ENCODE data around the gene SPHK1. TPM values are rescaled to one million over a fixed set of nuclear protein-coding genes. Genes with fewer than 3 reads are reported as not detected.

The SPHK1 gene
- total RNA-seq, 1 donor from 2014 or later: 16.0 TPM

DNA sequence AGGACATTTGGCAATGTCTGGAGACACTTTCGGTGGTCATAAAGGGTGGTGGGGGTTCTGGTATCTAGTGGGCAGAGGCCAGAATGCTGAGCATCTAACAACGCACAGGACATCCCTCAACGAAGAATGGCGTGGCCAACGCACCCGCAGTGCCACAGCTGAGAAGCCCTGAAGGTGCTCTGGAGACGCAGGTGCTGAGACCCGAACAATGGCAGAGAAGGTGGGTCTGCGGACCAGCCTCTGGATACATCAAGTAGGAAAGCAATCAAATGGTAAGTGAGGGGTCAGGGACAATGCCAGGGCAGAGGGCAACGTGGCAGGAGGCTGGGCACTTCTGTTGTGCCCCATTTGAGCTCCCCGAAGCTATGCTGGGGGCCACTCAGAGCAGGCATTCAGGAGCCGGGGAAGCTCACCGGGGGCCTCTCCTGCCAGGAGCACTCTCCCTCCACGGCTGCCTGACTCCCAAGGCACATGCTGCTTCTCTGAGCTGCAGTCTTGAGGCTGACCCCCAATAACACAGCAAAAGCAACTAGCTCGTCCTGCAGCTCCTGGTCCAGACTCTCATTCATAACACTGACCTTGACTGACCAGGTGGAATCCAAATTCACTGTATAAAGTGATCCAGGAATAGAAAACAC, 26.0 kb downstream of the SPHK1 start:
- H3K9me3 Mint-ChIP-seq: no peaks in the 10 kb centered on the region
- intact Hi-C loops (cut with micrococcal nuclease): no loop called here
- no peaks in the 10 kb centered on the region for H3K36me3 Mint-ChIP-seq (ENCODE audit: low read depth)
- no peak for DNase-seq (ENCODE audit: low spot score)
- no peak overlapping the region for H3K4me3 Mint-ChIP-seq (ENCODE audit: low read depth)
- no peak overlapping the region for H3K27ac Mint-ChIP-seq
- peaks cover 6% of the 10 kb centered on the region for H3K4me1 Mint-ChIP-seq (ENCODE audit: low read depth)
- H3K27me3 Mint-ChIP-seq (ENCODE audit: low read depth): no peaks in the 10 kb centered on the region

DNA sequence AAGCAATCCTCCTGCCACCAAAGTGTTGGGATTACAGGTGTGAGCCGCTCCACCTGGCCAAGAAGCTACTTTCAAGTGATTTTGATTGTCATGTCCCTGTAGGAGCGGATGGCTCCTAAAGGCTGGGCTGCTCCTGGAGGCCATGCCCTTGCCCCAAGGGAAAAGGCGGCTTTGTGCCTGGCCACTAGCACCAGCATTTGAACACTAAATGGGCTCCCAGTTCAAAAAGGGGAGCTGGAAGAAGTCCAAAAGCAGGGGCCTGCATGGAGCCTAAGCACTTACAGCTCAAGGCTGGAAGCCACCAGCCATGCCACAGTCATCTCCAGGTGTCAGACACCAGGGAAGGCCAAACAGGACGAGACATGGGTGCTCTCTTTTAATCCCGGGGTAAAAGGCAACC, 26.8 kb downstream of the SPHK1 start:
- peaks cover 6% of the 10 kb centered on the region for H3K4me1 Mint-ChIP-seq (ENCODE audit: low read depth)
- no peak for DNase-seq (ENCODE audit: low spot score)
- H3K36me3 Mint-ChIP-seq (ENCODE audit: low read depth): no peaks in the 10 kb centered on the region
- no peak overlapping the region for H3K4me3 Mint-ChIP-seq (ENCODE audit: low read depth)
- intact Hi-C loops (cut with micrococcal nuclease): no loop called here
- no peaks in the 10 kb centered on the region for H3K9me3 Mint-ChIP-seq
- no peaks in the 10 kb centered on the region for H3K27me3 Mint-ChIP-seq (ENCODE audit: low read depth)
- no peak overlapping the region for H3K27ac Mint-ChIP-seq

DNA sequence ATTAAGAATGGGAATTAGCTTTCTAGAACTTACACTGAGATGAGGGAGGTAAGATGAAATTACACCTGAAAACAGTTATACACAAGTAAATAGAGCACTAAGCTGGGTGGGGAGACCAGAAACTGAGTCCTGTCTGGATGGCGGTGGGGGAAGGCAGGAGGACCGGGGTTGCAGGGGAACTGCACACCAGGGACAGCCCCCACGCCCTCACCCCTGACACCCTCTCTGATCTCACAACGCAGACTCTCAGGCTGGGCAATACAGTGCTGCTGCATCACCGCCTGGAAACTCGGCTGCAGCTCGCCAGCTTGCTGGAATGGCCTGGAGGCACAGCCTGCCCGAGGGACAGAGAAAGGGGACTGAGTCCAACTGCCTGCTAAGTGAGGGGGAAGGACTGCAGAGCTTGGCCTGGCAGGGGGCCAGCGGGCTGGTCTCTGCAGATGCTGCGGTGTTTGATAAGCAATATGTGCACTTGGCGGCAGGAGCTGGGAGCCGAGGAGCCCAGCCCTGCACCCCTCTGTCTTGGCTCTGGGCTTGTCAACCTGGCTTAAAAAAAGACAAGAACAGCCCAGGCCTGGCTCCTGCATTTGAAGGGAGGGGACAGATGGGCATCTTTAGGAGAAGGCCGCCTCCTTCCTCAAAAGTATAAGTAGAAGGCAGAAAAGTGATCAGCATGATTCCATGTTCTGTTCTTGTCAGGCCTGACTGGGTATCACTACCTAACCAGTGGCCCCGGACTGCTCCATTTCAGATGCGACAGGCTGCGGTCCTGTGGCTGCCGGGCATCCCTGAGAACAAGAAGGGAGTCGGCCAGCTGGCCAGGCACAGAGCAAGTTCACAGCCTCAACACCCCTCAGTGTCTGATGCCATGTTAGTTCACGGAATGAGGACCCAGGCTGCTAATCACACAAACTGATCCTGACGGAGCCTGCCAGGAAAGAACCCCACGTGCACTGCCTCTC, 30.2 kb downstream of the SPHK1 start:
- intact Hi-C loops (cut with micrococcal nuclease): no loop called here
- Mint-ChIP-seq H3K27ac (no peak overlapping the region), H3K36me3 (ENCODE audit: low read depth) (peaks cover 3% of the 10 kb centered on the region), H3K9me3 (no peaks in the 10 kb centered on the region), H3K27me3 (ENCODE audit: low read depth) (no peaks in the 10 kb centered on the region), H3K4me3 (ENCODE audit: low read depth) (no peak overlapping the region), H3K4me1 (ENCODE audit: low read depth) (peaks cover 3% of the 10 kb centered on the region)
- DNase-seq (ENCODE audit: low spot score): no peak

DNA sequence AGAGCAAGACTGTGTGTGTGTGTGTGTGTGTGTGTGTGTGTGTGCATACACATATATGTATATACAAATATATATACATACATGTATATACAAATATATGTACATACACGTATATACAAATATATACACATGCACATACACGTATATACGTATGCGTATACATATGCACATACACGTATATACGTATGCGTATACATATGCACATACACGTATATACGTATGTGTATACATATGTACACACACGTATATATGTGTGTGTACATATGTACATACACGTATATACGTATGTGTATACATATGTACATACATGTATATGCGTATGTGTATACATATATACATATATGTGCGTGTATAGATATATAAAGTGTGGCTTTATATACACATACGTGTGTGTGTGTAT, 31.4 kb downstream of the SPHK1 start:
- Mint-ChIP-seq H3K27ac (no peak overlapping the region), H3K36me3 (ENCODE audit: low read depth) (peaks cover 3% of the 10 kb centered on the region), H3K9me3 (no peaks in the 10 kb centered on the region), H3K4me1 (ENCODE audit: low read depth) (peaks cover 1% of the 10 kb centered on the region), H3K4me3 (ENCODE audit: low read depth) (no peak overlapping the region), H3K27me3 (ENCODE audit: low read depth) (no peaks in the 10 kb centered on the region)
- intact Hi-C loops (cut with micrococcal nuclease): no loop called here
- DNase-seq (ENCODE audit: low spot score): no peak

DNA sequence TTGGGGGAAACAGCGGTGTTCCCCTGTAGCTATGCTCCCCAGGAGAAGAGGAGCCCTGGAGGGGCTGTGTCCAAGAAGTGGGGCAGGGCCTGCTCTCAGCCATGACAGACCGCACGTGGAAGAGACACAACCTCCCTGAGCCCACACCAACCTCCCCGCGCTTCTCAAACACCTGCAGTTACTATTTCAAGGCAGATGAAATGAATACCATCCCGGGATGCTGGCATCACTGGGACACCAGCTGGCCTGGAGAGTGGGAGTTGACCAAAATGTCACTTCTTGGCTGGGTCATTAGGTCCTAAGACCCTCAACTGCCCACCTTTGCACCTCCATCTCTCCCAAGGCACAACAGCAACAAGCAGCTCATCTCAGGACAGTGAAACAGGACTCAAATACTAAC, 32.0 kb downstream of the SPHK1 start:
- DNase-seq (ENCODE audit: low spot score): no peak
- intact Hi-C loops (cut with micrococcal nuclease): no loop called here

DNA sequence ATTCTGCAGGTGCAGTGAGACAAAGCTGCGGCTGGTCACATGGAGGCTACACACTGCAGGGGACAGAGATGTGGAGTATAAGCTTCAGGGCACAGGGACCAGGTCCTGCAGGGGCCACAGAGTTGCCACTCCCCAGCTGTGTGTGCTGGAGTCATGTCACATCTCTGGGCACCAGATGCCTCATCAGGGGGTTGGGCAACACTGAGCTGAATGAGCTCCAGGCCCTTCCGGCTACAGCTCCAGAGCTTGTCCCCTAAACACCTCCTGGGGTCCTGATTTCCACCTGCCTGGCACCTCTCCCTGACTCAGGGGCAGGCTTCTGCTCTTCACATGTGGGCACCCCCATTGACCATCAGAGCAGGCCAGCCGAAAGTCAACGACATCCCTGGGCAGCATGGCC, 32.5 kb downstream of the SPHK1 start:
- H3K27ac Mint-ChIP-seq: no peak overlapping the region
- no peaks in the 10 kb centered on the region for H3K27me3 Mint-ChIP-seq (ENCODE audit: low read depth)
- DNase-seq (ENCODE audit: low spot score): no peak
- H3K9me3 Mint-ChIP-seq: no peaks in the 10 kb centered on the region
- H3K4me3 Mint-ChIP-seq (ENCODE audit: low read depth): no peak overlapping the region
- peaks cover 1% of the 10 kb centered on the region for H3K4me1 Mint-ChIP-seq (ENCODE audit: low read depth)
- intact Hi-C loops (cut with micrococcal nuclease): no loop called here
- H3K36me3 Mint-ChIP-seq (ENCODE audit: low read depth): peaks cover 3% of the 10 kb centered on the region

More for the DNA sequence above, 32.0 kb downstream of the SPHK1 start:
- Mint-ChIP-seq H3K27me3 (ENCODE audit: low read depth) (no peaks in the 10 kb centered on the region), H3K27ac (no peak overlapping the region), H3K36me3 (ENCODE audit: low read depth) (peaks cover 3% of the 10 kb centered on the region), H3K9me3 (no peaks in the 10 kb centered on the region), H3K4me1 (ENCODE audit: low read depth) (peaks cover 1% of the 10 kb centered on the region), H3K4me3 (ENCODE audit: low read depth) (no peak overlapping the region)

DNA sequence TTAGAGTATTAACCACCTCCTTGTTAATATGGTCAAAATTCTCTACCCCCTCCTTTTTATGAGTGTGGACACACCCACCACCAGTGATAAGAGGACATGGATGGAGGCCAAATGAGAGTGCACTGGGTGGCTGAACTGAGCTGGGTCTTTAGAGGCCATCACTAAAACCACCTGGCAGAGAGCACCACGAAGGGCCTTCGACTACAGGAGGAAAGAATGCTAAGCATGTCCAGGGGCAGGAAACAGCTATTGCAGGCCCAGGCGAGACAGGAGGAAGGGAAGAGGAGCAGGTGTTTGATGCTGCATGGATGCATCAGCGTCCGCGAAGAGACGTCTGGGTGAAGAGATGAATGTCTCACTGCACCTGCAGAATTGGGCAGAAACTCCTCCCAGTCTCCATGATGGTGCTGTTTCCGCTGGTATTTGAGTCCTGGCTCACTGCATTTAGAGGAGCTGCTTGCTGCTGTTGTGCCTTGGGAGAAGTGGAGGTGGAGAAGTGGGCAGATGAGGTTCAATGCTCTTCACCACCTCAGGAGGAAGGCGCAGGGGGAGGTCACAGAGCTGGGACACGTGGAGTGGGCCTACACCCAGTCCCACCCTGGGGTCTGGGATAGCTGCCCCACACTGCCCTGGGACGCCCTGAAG, 33.2 kb downstream of the SPHK1 start:
- intact Hi-C loops (cut with micrococcal nuclease): no loop called here
- Mint-ChIP-seq H3K4me1 (ENCODE audit: low read depth) (peaks cover 1% of the 10 kb centered on the region), H3K4me3 (ENCODE audit: low read depth) (no peak overlapping the region), H3K9me3 (no peaks in the 10 kb centered on the region), H3K27ac (no peak overlapping the region), H3K27me3 (ENCODE audit: low read depth) (no peaks in the 10 kb centered on the region), H3K36me3 (ENCODE audit: low read depth) (peaks cover 3% of the 10 kb centered on the region)
- no peak for DNase-seq (ENCODE audit: low spot score)

DNA sequence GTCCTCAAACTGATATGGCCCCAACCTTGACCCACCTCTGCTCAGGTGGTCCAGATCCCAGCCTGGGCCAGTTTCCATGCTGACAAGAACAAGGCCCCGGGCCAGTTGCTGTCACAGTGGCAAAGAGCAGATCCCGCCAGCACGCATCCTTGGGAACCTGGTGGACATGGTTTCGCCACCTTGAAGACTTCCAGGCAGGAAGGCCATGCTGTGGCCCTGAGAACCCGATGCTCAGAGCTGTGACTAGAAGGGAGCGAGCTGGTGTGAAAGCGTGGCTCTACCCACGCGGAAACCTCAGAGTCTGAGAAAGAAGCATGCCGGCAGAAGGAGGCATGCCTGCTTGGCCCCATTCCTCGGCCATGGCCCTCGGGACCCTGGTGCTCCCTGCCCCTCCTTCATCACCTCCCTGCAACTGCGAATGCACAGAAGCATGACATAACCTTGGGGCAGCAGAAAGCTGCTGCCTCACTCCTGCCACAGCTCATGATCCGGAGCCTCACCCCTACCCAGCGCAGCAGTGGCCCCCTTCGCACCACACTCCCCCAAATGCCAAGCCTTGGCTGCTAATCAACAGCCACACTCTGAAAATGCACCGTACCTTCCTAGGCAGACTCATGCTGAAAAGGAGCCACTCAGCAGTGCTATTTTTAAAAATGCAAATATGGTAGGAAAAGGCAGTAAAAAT, 35.3 kb downstream of the SPHK1 start:
- Mint-ChIP-seq H3K27me3 (ENCODE audit: low read depth) (no peaks in the 10 kb centered on the region), H3K4me1 (ENCODE audit: low read depth) (peaks cover 1% of the 10 kb centered on the region), H3K36me3 (ENCODE audit: low read depth) (peaks cover 3% of the 10 kb centered on the region), H3K9me3 (no peaks in the 10 kb centered on the region), H3K27ac (no peak overlapping the region), H3K4me3 (ENCODE audit: low read depth) (no peak overlapping the region)
- DNase-seq (ENCODE audit: low spot score): no peak
- intact Hi-C loops (cut with micrococcal nuclease): no loop called here

DNA sequence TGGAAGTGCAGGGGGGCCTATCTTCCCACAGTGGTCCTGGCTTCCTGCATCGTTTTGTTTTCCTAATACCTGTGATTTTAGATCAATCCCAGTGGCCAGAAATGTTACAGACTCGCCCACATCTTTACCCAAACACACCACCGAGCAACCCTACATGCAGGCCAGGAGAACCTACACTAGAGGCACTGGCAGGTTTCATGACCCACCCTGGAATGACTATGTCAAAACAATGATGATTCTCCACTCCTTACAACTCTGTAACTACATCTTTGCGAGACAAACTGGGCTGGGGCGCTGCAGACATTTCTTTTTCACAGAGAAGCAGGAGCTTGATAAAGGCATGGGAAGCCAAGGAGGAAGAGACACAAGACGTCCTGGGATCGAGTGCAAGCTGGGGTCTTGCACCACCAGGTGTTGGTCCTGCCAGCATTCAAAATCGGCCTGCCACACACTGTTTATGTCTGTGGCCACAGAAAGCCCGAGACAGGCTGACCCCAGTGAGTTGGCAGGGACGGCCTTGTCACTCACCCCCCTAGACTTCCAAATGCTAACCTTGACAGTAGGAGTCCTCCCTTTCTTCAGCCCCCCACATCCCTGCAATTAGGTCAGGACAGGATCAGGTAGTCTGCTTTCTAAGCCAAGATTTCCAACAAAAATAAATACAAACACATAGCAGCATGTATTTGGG, 36.1 kb downstream of the SPHK1 start:
- no peaks in the 10 kb centered on the region for H3K27me3 Mint-ChIP-seq (ENCODE audit: low read depth)
- intact Hi-C loops (cut with micrococcal nuclease): no loop called here
- no peak overlapping the region for H3K4me3 Mint-ChIP-seq (ENCODE audit: low read depth)
- H3K9me3 Mint-ChIP-seq: no peaks in the 10 kb centered on the region
- no peak for DNase-seq (ENCODE audit: low spot score)
- H3K4me1 Mint-ChIP-seq (ENCODE audit: low read depth): peaks cover 1% of the 10 kb centered on the region
- peaks cover 3% of the 10 kb centered on the region for H3K36me3 Mint-ChIP-seq (ENCODE audit: low read depth)
- H3K27ac Mint-ChIP-seq: no peak overlapping the region

DNA sequence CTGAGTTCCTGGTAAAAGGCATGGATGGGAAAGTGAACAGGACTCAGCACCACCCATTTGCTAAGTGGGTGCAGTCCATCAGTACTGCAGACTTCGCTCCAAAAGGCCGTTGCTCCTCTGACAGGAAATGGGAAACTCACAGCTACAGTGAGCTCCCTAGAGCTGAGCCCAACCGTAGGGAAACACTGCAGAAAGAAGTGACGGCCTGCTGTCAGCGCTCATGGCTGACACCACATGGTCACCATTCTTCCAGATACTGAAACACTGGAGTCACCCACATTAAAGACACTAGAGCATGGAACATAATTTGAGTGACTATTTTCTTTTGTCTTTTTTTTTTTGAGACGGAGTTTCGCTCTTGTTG, 36.6 kb downstream of the SPHK1 start:
- intact Hi-C loops (cut with micrococcal nuclease): no loop called here
- H3K27me3 Mint-ChIP-seq (ENCODE audit: low read depth): no peaks in the 10 kb centered on the region
- no peak for DNase-seq (ENCODE audit: low spot score)
- H3K4me3 Mint-ChIP-seq (ENCODE audit: low read depth): no peak overlapping the region
- peaks cover 3% of the 10 kb centered on the region for H3K36me3 Mint-ChIP-seq (ENCODE audit: low read depth)
- H3K27ac Mint-ChIP-seq: no peak overlapping the region
- peaks cover 1% of the 10 kb centered on the region for H3K4me1 Mint-ChIP-seq (ENCODE audit: low read depth)
- no peaks in the 10 kb centered on the region for H3K9me3 Mint-ChIP-seq

DNA sequence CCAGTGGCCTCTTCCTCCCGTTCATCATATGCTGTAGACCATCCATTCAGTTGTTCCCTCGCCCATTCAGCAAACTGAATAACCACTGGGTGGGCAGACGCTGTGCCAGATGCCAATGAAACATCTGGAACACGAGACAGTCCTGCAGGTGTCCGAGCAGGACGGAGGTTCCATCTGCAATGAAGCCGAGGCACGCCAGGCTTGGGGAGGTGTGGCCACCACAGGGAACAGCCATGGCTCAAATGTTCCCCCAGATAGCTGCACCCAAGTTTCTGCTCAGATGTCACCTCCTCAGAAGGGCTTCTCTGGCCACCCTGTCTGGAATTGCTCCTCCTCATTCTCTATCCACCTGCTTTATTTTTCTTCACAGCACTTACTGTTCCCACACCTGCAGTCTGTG, 38.0 kb downstream of the SPHK1 start:
- Mint-ChIP-seq H3K4me1 (ENCODE audit: low read depth) (peaks cover 1% of the 10 kb centered on the region), H3K36me3 (ENCODE audit: low read depth) (peaks cover 3% of the 10 kb centered on the region), H3K4me3 (ENCODE audit: low read depth) (no peak overlapping the region), H3K27ac (no peak overlapping the region), H3K27me3 (ENCODE audit: low read depth) (no peaks in the 10 kb centered on the region), H3K9me3 (no peaks in the 10 kb centered on the region)
- intact Hi-C loops (cut with micrococcal nuclease): no loop called here
- DNase-seq (ENCODE audit: low spot score): no peak

DNA sequence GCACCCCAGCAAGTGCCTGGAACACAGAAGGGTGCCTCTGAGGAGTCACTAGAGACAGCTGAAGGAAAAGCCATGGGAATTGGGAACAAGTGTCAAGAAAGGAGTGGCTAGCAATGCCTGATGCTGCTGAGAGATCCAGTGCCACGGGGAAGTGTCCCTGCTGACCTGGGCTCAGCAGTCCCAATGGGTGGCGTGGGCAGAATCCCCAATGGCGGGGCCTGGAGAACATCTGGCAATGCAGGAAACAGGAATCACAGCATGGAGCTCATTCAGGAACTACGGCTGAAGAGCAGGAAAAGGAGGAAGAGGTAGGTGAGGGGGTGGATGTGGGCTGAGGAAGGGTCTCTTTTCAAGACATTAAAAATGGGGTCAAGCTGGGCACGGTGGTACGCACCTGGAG, 38.5 kb downstream of the SPHK1 start:
- Mint-ChIP-seq H3K27ac (no peak overlapping the region), H3K36me3 (ENCODE audit: low read depth) (no peaks in the 10 kb centered on the region), H3K4me1 (ENCODE audit: low read depth) (peaks cover 1% of the 10 kb centered on the region), H3K27me3 (ENCODE audit: low read depth) (no peaks in the 10 kb centered on the region), H3K9me3 (no peaks in the 10 kb centered on the region), H3K4me3 (ENCODE audit: low read depth) (no peak overlapping the region)
- intact Hi-C loops (cut with micrococcal nuclease): no loop called here
- DNase-seq (ENCODE audit: low spot score): no peak
